ENCODE measurements around the gene PSMB10.
"Not testable (repeated sequence)": the region's sequence is repeated elsewhere in the genome, so short reads cannot be mapped to it uniquely, and the experiment has no call there.

The PSMB10 gene

DNA sequence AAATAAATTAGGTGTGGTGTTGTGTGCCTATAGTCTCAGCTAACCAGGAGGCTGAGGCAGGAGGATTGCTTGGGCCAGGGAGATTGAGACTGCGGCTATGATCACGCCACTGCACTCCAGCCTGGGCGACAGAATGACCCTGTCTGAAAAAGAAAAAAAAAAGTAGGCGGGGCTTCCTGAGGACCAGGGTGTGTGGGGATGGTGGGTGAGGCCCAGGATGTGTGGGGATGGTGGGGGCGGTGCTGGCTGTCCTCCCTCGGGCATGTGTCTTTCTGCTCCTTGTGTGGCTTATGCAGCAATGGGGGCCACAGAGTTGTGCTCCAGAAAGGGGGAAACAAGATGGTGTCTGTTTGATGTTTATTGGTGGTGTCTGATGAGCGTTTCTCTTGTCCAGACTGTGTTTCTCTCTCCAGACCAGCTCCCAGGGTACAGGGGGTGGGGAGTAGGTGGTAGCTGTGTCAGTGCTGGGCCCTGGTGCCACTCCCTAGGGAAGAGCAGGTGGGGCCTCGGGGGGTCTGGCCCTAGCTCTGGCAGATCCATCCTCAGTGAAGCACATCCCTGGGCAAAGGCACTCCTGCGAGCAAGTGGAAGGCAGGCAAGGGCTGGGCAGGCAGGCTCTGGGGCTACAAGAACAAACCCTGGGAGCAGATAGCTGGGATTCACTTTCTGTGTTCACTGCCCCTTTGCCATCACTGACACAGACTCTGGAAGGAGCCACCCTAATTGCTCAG is 5.0 kb upstream of the PSMB10 start:
- DNase-seq, result no peak

DNA sequence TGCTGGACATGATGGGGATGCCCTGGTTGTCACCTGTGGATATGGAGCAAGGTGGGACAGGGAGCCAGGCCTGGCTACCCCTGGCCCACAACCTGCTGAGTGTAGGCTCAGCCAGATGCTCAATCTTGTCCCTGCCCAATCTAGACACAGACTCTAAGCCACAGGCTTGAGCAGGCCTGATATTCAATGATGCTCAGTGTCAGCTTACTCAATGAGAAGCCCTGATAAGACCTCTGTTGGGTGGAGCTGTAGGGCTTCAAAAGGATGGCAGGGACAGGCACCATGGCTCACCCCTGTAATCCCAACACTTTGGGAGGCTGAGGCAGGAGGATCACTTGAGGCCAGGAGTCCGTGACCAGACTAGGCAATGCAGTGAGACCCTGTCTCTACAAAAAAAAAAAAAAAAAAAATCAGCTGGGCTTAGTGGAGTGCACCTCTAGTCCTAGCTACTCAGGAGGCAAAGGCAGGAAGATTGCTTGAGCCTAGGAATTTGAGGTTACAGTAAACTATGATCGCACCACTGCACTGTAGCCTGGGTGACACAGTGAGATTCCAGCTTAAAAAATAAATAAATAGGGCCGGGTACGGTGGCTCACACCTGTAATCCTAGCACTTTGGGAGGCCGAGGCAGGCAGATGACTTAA is 3.9 kb upstream of the PSMB10 start:
- no peak for DNase-seq

DNA sequence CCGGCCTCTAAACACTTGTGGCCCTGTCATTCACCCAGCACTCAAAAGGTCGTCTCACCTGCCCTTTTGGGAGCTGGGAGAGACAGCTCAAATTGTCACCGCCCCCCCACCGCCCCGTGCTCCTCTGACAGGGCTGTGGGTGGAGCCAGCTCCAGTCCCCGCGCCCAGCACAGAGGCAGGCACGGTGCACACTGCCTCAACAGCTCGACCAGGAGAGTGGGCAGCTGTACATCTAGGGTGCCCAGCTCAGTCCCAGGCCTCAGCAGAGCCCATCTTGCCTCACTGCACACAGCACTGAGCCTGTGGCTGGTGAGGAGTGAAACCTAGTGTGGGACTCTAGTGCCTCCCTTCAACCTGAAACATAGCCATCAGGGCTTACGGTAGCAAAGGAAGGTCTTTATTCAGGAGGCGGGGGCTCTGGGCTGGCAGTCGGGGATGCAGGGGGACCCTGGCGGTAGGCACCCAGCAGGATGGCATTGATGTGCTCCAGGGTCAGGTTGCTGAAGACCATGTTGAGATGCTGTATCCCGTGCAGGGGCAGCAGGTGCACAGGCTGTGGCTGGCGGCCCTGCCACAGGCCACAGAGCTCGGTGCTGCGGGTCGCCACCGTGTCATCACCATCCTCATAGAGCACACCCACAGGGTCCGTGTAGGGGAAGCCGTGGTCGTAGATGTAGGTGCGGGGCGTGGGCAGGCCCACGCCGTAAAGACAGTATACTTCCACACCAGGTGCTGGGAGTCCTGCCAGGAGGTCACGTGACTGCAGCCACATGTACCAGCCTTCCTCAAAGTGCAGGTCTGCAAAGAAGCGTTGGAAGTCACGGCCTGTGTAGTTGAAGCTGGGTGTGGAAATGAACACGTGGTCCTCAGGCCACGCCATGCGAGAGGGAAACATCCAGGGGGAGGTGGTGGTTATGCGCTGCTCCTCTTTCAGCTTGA is 3.1 kb upstream of the PSMB10 start:
- DNase-seq, result peak; percentile 27

DNA sequence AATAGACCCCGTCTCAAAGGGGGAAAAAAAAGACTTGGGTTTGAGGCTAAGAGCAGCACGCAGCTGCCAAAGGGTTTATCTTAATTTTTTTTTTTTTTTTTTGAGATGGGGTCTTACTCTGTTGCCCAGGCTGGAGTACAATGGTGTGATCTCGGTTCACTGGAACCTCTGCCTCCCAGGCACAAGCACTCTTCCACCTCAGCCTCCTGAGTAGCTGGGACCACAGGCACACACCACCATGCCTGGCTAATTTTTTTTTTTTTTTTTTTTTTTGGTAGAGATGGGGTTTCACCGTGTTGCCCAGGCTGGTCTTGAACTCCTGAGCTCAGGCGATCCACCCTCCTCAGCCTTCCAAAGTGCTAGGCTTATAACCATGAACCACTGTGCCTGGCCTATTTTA is 1.1 kb upstream of the PSMB10 start:
- not testable (repeated sequence) for DNase-seq

DNA sequence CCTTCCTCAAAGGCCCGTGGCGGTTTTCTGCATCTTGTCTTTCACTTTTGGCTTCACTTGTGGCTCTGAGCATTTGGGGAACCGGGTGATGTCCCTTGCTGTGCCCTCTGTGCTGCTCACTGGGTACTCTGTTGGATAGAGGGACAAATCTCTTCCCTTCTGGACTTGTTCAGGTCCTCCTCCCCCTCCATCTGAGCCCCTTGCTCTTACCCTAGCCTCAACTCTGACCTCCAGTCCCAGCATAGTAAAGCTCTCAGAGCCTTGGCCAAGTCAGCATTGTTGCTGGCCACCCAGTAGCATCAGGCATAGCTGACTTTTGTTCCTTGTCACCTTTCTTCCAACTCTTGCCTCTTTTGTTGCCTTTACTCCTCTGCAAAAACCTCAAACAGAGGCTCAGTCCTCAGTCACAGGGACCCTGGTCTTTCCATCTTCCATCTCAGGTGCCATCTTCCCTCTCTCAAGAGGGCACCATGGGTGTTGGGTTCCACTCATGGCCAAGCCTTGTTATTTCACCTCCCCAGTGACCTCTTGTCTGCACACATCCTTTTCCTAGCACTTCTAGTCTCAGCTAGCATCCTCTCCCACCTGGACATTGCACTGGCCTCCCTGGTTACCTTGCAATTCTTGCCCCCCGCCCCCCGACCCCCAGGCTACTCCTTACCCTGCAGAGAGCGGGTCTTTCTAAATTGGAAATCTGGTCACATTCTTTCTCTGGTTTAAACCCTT is 393 bp upstream of the PSMB10 start:
- peak; percentile 65 for DNase-seq

DNA sequence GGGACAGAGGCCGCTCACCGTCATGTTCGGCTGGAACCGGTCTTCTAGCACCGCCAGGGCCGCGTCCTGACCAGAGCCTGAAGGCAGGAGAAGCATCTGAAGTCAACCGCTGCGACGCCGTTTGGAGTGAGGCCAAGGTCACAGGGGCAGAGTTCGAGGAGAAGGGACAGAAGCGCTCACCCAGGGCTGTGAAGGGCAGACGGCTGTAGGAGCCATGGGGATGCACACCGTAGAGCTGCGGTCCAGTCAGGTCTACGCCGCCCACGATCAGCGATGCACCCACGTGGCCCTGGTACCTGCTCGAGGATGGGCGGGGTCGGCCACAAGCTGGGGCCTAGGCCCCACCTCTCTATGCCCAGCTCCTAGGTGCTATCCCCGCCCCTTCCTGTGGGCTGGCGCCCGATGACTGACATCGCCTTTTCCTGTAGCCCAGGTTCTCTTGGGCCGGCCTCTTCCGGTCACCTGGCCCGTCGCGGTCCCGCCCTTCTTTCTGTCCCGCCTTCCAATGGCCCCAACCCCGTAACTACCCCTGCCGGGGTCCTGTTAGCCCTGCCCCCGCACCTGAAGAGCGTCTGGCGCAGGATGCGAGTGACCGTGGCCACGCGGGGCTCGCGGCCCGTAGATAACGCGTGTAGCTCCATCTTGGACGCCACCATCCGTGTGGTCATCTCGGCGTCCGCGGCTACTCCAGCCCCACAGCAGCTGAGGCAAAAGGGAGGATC is 1.1 kb downstream of the PSMB10 start:
- DNase-seq, result peak; percentile 93

DNA sequence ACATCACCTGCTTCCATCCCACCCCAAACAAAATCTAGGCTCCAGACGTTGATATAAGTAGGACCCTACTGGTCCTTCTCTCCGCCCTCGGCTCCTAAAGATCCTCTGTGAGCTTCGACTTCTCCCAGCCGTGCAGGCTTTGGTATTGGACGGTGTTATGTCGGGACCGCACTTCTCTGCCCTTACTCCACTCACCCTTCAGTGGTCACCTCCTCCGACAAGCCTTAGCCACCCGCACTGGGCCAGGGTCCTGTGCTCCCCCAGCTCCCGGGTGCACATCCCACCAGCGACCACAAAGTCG is 1.6 kb downstream of the PSMB10 start:
- DNase-seq, result no peak

DNA sequence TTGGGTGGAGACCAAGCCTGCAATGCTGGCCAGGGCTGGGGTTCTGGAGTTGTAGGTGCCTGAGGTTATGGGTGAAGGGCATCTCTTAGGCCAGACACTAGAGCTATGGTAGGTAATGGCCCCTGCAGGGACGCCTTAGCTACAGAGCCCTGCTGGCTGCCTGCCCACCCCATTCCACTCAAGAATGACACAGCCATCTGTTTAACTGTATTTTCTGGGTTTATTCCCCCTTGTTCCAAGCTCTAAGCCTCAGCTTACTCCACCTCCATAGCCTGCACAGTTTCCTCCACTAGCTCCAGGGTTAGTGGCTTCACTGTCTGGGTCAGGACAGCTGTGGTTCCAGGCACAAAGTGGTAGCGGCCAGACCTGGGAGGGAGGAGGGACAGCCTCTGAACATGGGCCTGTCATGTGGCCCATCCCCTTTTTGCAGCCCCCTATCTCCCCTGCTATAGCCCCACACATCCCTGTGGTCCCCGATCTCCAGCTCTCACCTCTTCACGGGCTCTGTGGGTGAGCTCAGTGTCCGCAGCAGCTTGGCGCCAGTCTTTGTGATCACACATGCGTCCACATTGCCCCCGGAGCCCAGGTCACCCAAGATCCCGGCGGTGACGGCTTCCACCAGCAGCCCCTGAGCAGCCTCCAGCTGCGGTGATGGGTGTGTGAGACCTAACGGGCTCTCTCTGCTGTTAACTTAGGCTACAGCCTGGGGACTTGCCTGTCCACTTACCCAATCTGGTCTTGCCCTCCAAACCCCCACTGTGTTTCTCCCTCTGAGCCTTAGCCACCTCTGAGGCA is 2.1 kb downstream of the PSMB10 start:
- no peak for DNase-seq

DNA sequence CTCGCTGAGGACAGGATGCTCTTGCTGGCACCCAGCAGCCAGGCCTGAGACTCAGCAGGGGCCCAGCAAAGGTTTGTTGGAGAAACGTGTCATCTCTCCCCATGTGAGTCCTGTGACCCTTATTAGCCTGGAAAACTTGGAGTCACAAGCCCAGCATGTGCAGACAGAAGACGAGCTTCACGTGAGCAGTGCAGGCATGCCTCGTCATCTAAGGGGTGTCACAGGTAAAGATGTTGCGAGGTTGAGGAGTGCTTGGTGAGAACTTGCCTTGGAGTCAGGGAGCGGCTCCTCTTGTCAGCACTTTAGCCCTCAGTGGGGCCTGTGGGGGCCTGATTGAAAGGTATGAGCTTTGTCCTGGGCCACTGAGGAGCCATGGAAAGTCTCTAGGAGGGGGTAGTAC is 2.8 kb downstream of the PSMB10 start:
- DNase-seq, result no peak

DNA sequence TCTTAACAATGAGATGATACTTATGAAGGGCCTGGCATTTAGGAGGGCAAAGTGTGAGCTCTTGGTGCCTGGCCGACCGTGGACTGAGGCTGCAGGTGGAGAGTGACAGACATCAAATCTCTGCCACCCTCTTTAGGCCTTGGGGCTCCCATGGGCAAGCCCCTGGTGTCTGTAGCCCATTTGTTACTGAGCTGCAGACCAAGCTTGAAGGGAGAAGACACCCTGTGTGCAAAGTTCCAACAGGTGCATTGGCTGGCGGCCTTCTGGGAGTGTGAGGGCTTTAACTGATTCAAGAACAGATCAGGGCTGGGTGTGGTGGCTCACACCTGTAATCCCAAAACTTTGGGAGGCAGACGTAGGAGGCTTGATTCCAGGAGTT is 4.2 kb downstream of the PSMB10 start:
- DNase-seq, result no peak

DNA sequence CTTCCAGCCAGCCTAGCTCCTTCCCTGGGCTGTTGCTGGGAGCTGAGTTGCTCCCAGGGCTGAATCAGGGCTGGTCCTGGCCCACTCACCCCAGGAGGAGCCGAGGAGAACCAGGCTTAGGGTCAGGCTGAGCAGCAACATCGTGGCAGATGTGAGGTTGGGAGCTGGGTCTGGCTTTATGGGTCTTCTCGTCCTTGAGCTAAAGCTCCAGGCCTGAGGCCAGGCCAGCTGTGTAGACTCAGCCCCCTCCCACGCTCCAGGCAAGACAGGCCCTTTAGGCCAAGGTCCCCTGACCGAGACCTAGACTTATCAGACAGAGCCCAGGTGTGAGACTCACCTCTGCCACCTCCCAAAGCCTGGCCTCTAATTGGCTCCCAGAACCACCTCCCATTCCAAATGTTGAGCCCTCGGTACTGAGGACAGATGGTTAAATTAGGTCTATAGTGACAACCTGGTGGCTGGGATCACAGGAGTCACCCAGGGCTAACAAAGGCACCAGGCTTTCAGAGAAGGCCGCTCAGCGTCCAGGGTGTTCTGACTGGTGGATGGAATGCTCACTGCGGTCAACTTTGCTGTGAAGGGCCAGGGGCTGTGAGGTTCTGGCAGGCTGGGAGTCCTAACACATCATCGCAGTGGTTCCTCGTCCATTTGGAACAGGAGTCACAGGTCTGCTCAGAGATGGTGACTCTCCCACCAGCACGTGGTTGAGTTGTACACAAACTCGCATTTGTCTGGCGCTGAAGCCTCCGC is 4.8 kb downstream of the PSMB10 start, which contains the start of gene CTRL:
CTRL (minus strand) TSS at position 151 of the 750 bp plus-strand sequence; CDS start at position 141, 10 bp downstream.
- no peak for DNase-seq

DNA sequence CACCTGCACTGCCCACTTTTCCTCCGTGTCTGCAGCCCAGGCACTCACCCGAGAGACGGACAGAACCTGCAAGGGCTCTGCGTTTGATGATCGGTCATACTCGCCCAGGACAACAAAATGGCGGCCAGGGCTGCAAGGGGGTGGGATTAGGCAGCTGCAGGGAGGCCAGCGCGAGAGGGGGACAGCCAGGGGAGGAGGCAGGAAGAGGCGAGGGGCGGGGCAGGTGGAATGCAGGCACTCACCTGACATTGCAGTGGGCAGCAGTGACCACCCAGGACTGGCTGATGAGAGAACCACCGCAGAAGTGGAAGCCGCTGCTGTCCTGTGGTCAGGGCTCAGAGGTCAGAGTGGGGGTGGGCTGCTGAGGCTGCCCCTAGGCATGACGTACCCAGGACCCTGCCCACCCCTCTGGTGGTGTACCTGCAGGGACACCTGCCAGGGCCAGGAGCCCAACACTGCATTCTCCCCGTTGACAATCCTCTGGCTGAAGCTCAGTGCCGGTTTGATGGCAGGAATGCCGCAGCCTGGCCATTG is 5.9 kb downstream of the PSMB10 start:
- no peak for DNase-seq

DNA sequence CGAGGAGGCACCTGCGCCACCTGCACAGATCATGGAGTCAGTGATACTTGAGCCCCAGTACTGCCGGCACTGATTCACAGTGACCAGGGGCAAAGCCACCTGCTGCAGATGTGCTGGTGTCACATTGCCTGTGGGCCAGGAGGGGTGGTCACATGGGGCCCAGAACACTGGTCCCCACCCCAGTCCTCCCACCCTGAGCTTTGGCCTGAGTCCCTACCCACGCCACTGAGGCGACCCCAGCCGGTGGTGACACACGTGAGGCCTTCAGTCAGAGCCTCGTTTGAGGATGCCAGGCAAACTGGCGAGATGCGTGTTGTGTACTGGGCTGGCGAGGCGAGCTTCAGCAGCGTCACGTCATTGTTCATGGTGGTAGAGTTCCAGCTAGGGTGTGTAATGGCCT is 6.5 kb downstream of the PSMB10 start:
- no peak for DNase-seq

DNA sequence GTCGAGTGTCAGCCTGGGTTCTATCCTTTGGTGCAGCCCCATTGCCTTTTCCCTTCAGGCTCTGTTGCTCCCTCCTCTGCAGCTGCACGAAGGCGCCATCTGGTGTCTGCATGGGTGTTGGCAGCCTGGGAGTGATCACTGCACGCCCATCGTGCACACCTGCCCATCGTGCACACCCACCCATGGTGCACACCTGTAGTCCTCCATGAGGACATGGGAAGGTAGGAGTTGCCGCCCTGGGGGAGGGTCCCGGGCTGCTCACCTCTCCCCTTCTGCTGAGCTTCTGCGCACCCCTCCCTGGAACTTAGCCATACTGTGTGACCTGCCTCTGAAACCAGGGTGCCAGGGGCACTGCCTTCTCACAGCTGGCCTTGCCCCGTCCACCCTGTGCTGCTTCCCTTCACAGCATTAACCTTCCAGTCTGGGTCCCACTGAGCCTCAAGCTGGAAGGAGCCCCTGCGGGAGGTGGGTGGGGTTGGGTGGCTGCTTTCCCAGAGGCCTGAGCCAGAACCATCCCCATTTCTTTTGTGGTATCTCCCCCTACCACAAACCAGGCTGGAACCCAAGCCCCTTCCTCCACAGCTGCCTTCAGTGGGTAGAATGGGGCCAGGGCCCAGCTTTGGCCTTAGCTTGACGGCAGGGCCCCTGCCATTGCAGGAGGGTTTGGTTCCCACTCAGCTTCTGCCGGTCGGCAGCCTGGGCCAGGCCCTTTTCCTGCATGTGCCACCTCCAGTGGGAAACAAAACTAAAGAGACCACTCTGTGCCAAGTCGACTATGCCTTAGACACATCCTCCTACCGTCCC is 7.9 kb downstream of the PSMB10 start:
- peak; percentile 76 for DNase-seq

DNA sequence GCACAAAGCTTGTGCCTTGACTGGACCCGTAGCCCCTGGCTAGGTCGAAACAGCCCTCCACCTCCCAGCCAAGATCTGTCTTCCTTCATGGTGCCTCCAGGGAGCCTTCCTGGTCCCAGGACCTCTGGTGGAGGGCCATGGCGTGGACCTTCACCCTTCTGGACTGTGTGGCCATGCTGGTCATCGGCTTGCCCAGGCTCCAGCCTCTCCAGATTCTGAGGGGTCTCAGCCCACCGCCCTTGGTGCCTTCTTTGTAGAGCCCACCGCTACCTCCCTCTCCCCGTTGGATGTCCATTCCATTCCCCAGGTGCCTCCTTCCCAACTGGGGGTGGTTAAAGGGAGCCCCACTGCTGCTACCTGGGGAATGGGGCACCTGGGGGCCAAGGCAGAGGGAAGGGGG is 8.5 kb downstream of the PSMB10 start:
- DNase-seq, result no peak

DNA sequence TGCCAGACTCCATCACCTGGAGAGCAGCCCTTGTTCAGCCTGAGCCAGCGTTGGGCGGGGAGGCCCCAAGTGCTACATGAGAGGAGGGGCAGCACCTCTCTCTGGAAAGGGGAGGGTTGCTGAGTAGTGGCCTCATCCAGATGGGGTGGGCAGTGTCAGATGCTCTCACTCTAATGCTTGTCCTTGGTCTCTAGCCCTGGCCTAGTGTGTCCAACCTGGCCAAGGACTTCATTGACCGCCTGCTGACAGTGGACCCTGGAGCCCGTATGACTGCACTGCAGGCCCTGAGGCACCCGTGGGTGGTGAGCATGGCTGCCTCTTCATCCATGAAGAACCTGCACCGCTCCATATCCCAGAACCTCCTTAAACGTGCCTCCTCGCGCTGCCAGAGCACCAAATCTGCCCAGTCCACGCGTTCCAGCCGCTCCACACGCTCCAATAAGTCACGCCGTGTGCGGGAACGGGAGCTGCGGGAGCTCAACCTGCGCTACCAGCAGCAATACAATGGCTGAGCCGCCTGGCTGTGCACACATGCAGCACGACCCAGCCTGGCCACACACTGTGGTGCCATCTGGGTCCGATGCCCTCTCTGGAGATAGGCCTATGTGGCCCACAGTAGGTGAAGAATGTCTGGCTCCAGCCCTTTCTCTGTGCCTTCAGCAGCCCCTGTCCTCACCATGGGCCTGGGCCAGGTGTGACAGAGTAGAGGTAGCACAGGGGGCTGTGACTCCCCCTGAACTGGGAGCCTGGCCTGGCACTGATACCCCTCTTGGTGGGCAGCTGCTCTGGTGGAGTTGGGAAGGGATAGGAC is 9.3 kb downstream of the PSMB10 start:
- no peak for DNase-seq

DNA sequence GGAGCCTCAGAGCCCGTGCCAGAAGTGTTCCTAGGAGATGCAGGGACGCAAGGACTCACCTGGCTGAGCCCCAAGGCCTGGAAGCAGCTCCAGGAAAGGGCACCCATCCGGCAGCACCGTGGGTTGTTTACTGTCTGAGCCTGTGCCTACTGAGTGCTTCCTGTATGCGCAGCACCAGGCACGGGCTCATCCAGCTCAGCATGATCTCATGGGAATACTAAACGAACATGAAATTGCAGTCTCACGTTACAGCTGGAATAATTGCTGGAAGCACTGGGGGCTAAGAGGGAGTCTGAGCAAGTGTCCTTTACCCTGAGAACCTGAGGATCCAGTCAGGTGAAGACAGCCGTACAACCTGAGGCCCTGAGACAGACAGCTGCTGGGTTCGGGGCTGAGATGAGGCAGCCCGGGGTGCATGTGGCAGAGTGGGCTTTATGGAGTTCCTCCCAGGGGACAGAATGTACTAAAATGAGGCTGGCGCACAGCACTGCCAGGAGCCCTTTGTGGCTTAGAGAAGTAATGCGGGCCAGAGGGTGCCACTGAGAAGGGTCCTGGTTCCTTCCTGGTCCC is 10.4 kb downstream of the PSMB10 start:
- no peak for DNase-seq
